Suppressor macrophage treated with lipopolysaccharide for 4 hours (primary cell): ENCODE results near the gene FAM3B.

ENCODE experiments used
- DNase-seq: peaks from one replicate; pipeline ENCODE4 v3.0.0-alpha.2; 2020

The FAM3B gene

GRCh38 chr21:41369105-41369919 is 52.7 kb downstream of the FAM3B start:
- peak; percentile 24 for DNase-seq

GRCh38 chr21:41369920-41370839 is 53.6 kb downstream of the FAM3B start:
- no peak for DNase-seq

- no peak for DNase-seq
These were observed 54.5 kb downstream of the FAM3B start for GRCh38 chr21:41370840-41371684.

GRCh38 chr21:41371685-41372030 is 55.1 kb downstream of the FAM3B start:
- DNase-seq = no peak

- no peak for DNase-seq
These were observed 56.7 kb downstream of the FAM3B start for GRCh38 chr21:41373253-41373652.

GRCh38 chr21:41373763-41374162 is 57.2 kb downstream of the FAM3B start:
- DNase-seq = no peak

- no peak for DNase-seq
These were observed 57.6 kb downstream of the FAM3B start for GRCh38 chr21:41374177-41374712.

- no peak for DNase-seq
These were observed 58.4 kb downstream of the FAM3B start for GRCh38 chr21:41374867-41375533.

- no peak for DNase-seq
These were observed 59.3 kb downstream of the FAM3B start for GRCh38 chr21:41375875-41376274.

GRCh38 chr21:41377715-41378114 is 61.1 kb downstream of the FAM3B start:
- DNase-seq = no peak

GRCh38 chr21:41378849-41379248 is 62.2 kb downstream of the FAM3B start:
- DNase-seq = no peak

- no peak for DNase-seq
These were observed 63.3 kb downstream of the FAM3B start for GRCh38 chr21:41379901-41380300.

- no peak for DNase-seq
These were observed 65.1 kb downstream of the FAM3B start for GRCh38 chr21:41381731-41382130.

- DNase-seq = no peak
These were observed 70.6 kb downstream of the FAM3B start for GRCh38 chr21:41387042-41387819.

- DNase-seq = no peak
These were observed 71.2 kb downstream of the FAM3B start for GRCh38 chr21:41387824-41388223.

- no peak for DNase-seq
These were observed 71.7 kb downstream of the FAM3B start for GRCh38 chr21:41388259-41388658.

- DNase-seq = no peak
These were observed 73.5 kb downstream of the FAM3B start for GRCh38 chr21:41390043-41390639.

- no peak for DNase-seq
These were observed 77.4 kb downstream of the FAM3B start for GRCh38 chr21:41393876-41394465.

- DNase-seq = peak; percentile 74
These were observed 80.0 kb downstream of the FAM3B start for GRCh38 chr21:41396558-41397075.

- peak; percentile 44 for DNase-seq
These were observed 80.9 kb downstream of the FAM3B start for GRCh38 chr21:41397471-41397891.
